Neural progenitor cell (in vitro differentiated cells): Measurements from ENCODE around the gene PSMB8.

Experiments
- CTCF ChIP-seq: fragments of 200-600 bp; sonication (generic); IDR thresholded peaks from 2 replicates; pipeline ENCODE4 v1.5.1; 2017; ENCODE audit warnings: antibody characterized with exemption, mild to moderate bottlenecking
- EZH2 ChIP-seq: fragments of 200-600 bp; sonication (generic); IDR thresholded peaks from 2 replicates; pipeline ENCODE4 v1.6.1; 2017; ENCODE audit warnings: antibody characterized with exemption, mild to moderate bottlenecking, moderate library complexity
- EZH2phosphoT487 ChIP-seq: fragments of 200-600 bp; sonication (generic); IDR thresholded peaks from 2 replicates; pipeline ENCODE4 v1.6.1; 2017; ENCODE audit warnings: antibody characterized with exemption

- TF ChIP-seq CTCF (peak; percentile 71), EZH2phosphoT487 (peak; percentile 58), EZH2 (peak; percentile 53)
These were observed 9.9 kb upstream of the PSMB8 start, which contains the start of the genes PSMB9 and TAP1 for GRCh38 chr6:32853541-32854375.
